Activated CD4-positive, alpha-beta T cell treated with anti-CD3 and anti-CD28 coated beads, Interleukin-2, amount 10 ng/mL, durations not matched to agents 7 days and 5 days (primary cell): ENCODE measurements around the gene GULP1. TPM values are rescaled to one million over a fixed set of nuclear protein-coding genes. Genes with fewer than 3 reads are reported as not detected.

Experiments
- CTCF ChIA-PET: fragments of 350-600 bp; sonication (Branson Sonifier 250); formaldehyde crosslinking; loops from one replicate; lab custom pipeline; 2021; ENCODE audit warnings: antibody characterized with exemption; lab: Charles Lee
- POLR2A ChIA-PET: fragments of 350-600 bp; sonication (Branson Sonifier 250); formaldehyde crosslinking; loops from one replicate; lab custom pipeline; 2021; ENCODE audit warnings: antibody characterized with exemption; lab: Charles Lee
- DNase-seq: peaks from one replicate; pipeline ENCODE4 v3.0.0-alpha.2; 2020
- H3K27ac Mint-ChIP-seq: one replicate; pipeline ENCODE4 v1.8.0; 2021; ENCODE audit warnings: mild to moderate bottlenecking, moderate library complexity, mixed read lengths
- H3K27me3 Mint-ChIP-seq: one replicate; pipeline ENCODE4 v1.8.0; 2021; ENCODE audit warnings: mixed read lengths
- H3K36me3 Mint-ChIP-seq: one replicate; pipeline ENCODE4 v1.8.0; 2021; ENCODE audit warnings: low read depth, mixed read lengths
- H3K4me1 Mint-ChIP-seq: one replicate; pipeline ENCODE4 v1.8.0; 2021; ENCODE audit warnings: mixed read lengths
- H3K4me3 Mint-ChIP-seq: one replicate; pipeline ENCODE4 v1.8.0; 2021; ENCODE audit warnings: mild to moderate bottlenecking, moderate library complexity, mixed read lengths
- H3K9me3 Mint-ChIP-seq: one replicate; pipeline ENCODE4 v1.8.0; 2021; ENCODE audit warnings: mixed read lengths
- total RNA-seq, 2 experiments: library from RNA; stranded (reverse); gene quantifications; one replicate each; pipeline ENCODE4 v1.2.3, GENCODE V29; 2021

Gene GULP1
- total RNA-seq, 2 experiments from 2014 or later, result not detected

- ChIA-PET POLR2A (no interaction called here), CTCF (no interaction called here)
- Mint-ChIP-seq H3K36me3 (no peaks in the 10 kb centered on the region), H3K27ac (no peak overlapping the region), H3K27me3 (no peaks in the 10 kb centered on the region), H3K4me1 (no peaks in the 10 kb centered on the region), H3K9me3 (no peaks in the 10 kb centered on the region), H3K4me3 (no peak overlapping the region)
- DNase-seq, result no peak
Measured at GRCh38 chr2:188437537-188437936, 145.9 kb downstream of the GULP1 start.

- H3K4me3 Mint-ChIP-seq, result no peak overlapping the region
- DNase-seq, result no peak
- no peaks in the 10 kb centered on the region for H3K36me3 Mint-ChIP-seq
- ChIA-PET POLR2A (no interaction called here), CTCF (no interaction called here)
- H3K9me3 Mint-ChIP-seq, result no peaks in the 10 kb centered on the region
- no peak overlapping the region for H3K27ac Mint-ChIP-seq
- no peaks in the 10 kb centered on the region for H3K27me3 Mint-ChIP-seq
- no peaks in the 10 kb centered on the region for H3K4me1 Mint-ChIP-seq
Measured at GRCh38 chr2:188439986-188440385, 148.3 kb downstream of the GULP1 start.

GRCh38 chr2:188440849-188441248, 149.2 kb downstream of the GULP1 start:
- no peaks in the 10 kb centered on the region for H3K36me3 Mint-ChIP-seq
- CTCF ChIA-PET, result no interaction called here
- no peak overlapping the region for H3K4me3 Mint-ChIP-seq
- no peaks in the 10 kb centered on the region for H3K27me3 Mint-ChIP-seq
- POLR2A ChIA-PET, result no interaction called here
- no peak overlapping the region for H3K27ac Mint-ChIP-seq
- no peak for DNase-seq
- H3K9me3 Mint-ChIP-seq, result no peaks in the 10 kb centered on the region
- H3K4me1 Mint-ChIP-seq, result no peaks in the 10 kb centered on the region

GRCh38 chr2:188441288-188441947, 149.7 kb downstream of the GULP1 start:
- no peak for DNase-seq
- H3K4me1 Mint-ChIP-seq, result no peaks in the 10 kb centered on the region
- H3K27me3 Mint-ChIP-seq, result no peaks in the 10 kb centered on the region
- ChIA-PET POLR2A (no interaction called here), CTCF (interaction anchor here (0.6 kb wide), 1 partner anchor 236 kb away, joined by 4 read pairs; no protein-coding TSS in a partner anchor)
- no peak overlapping the region for H3K27ac Mint-ChIP-seq
- H3K4me3 Mint-ChIP-seq, result no peak overlapping the region
- H3K36me3 Mint-ChIP-seq, result no peaks in the 10 kb centered on the region
- no peaks in the 10 kb centered on the region for H3K9me3 Mint-ChIP-seq

GRCh38 chr2:188443207-188443606, 151.5 kb downstream of the GULP1 start:
- Mint-ChIP-seq H3K9me3 (no peaks in the 10 kb centered on the region), H3K27me3 (no peaks in the 10 kb centered on the region), H3K4me1 (no peaks in the 10 kb centered on the region), H3K27ac (no peak overlapping the region), H3K36me3 (no peaks in the 10 kb centered on the region), H3K4me3 (no peak overlapping the region)
- DNase-seq, result no peak
- ChIA-PET CTCF (no interaction called here), POLR2A (no interaction called here)

GRCh38 chr2:188444106-188444835, 152.6 kb downstream of the GULP1 start:
- no peak for DNase-seq
- no peaks in the 10 kb centered on the region for H3K4me1 Mint-ChIP-seq
- H3K4me3 Mint-ChIP-seq, result no peak overlapping the region
- H3K27me3 Mint-ChIP-seq, result no peaks in the 10 kb centered on the region
- H3K36me3 Mint-ChIP-seq, result no peaks in the 10 kb centered on the region
- POLR2A ChIA-PET, result interaction anchor here (0.7 kb wide), 1 partner anchor 1493 kb away, joined by 3 read pairs; no protein-coding TSS in a partner anchor
- H3K27ac Mint-ChIP-seq, result no peak overlapping the region
- CTCF ChIA-PET, result no interaction called here
- H3K9me3 Mint-ChIP-seq, result no peaks in the 10 kb centered on the region

- POLR2A ChIA-PET, result no interaction called here
- Mint-ChIP-seq H3K36me3 (no peaks in the 10 kb centered on the region), H3K4me1 (no peaks in the 10 kb centered on the region), H3K27me3 (no peaks in the 10 kb centered on the region), H3K9me3 (no peaks in the 10 kb centered on the region), H3K27ac (no peak overlapping the region), H3K4me3 (no peak overlapping the region)
- CTCF ChIA-PET, result no interaction called here
- DNase-seq, result no peak
Measured at GRCh38 chr2:188449561-188449960, 157.9 kb downstream of the GULP1 start.

- no peak overlapping the region for H3K4me3 Mint-ChIP-seq
- no peaks in the 10 kb centered on the region for H3K27me3 Mint-ChIP-seq
- no peak for DNase-seq
- no peaks in the 10 kb centered on the region for H3K4me1 Mint-ChIP-seq
- no peak overlapping the region for H3K27ac Mint-ChIP-seq
- no peaks in the 10 kb centered on the region for H3K9me3 Mint-ChIP-seq
- no peaks in the 10 kb centered on the region for H3K36me3 Mint-ChIP-seq
- ChIA-PET POLR2A (no interaction called here), CTCF (no interaction called here)
Measured at GRCh38 chr2:188449971-188450370, 158.3 kb downstream of the GULP1 start.

- no peaks in the 10 kb centered on the region for H3K36me3 Mint-ChIP-seq
- CTCF ChIA-PET, result interaction anchor here (0.6 kb wide), 1 partner anchor 12 kb away, joined by 3 read pairs; no protein-coding TSS in a partner anchor
- POLR2A ChIA-PET, result no interaction called here
- H3K27ac Mint-ChIP-seq, result no peak overlapping the region
- H3K4me3 Mint-ChIP-seq, result no peak overlapping the region
- DNase-seq, result no peak
- no peaks in the 10 kb centered on the region for H3K9me3 Mint-ChIP-seq
- no peaks in the 10 kb centered on the region for H3K4me1 Mint-ChIP-seq
- no peaks in the 10 kb centered on the region for H3K27me3 Mint-ChIP-seq
Measured at GRCh38 chr2:188450732-188451483, 159.2 kb downstream of the GULP1 start.

- Mint-ChIP-seq H3K27me3 (no peaks in the 10 kb centered on the region), H3K4me1 (no peaks in the 10 kb centered on the region), H3K36me3 (no peaks in the 10 kb centered on the region), H3K27ac (no peak overlapping the region), H3K9me3 (no peaks in the 10 kb centered on the region), H3K4me3 (no peak overlapping the region)
- ChIA-PET CTCF (no interaction called here), POLR2A (no interaction called here)
- no peak for DNase-seq
Measured at GRCh38 chr2:188452084-188452483, 160.4 kb downstream of the GULP1 start.

GRCh38 chr2:188456114-188456909, 164.6 kb downstream of the GULP1 start:
- no peaks in the 10 kb centered on the region for H3K9me3 Mint-ChIP-seq
- no peak for DNase-seq
- H3K27ac Mint-ChIP-seq, result no peak overlapping the region
- no peaks in the 10 kb centered on the region for H3K36me3 Mint-ChIP-seq
- POLR2A ChIA-PET, result no interaction called here
- H3K27me3 Mint-ChIP-seq, result no peaks in the 10 kb centered on the region
- CTCF ChIA-PET, result no interaction called here
- H3K4me3 Mint-ChIP-seq, result no peak overlapping the region
- H3K4me1 Mint-ChIP-seq, result no peaks in the 10 kb centered on the region

- Mint-ChIP-seq H3K27me3 (no peaks in the 10 kb centered on the region), H3K9me3 (no peaks in the 10 kb centered on the region), H3K4me1 (no peaks in the 10 kb centered on the region), H3K4me3 (no peak overlapping the region), H3K36me3 (no peaks in the 10 kb centered on the region), H3K27ac (no peak overlapping the region)
- DNase-seq, result no peak
- POLR2A ChIA-PET, result no interaction called here
- CTCF ChIA-PET, result no interaction called here
Measured at GRCh38 chr2:188459061-188459460, 167.4 kb downstream of the GULP1 start.
